ENCODE measurements around the gene CARHSP1.

Gene CARHSP1

GRCh38 chr16:8893426-8893825 lies 24.6 kb upstream of the CARHSP1 start:
- no peak overlapping the region for H3K4me3 ChIP-seq (ENCODE audit: low read depth, low read length)
- no peak for TF ChIP-seq CTCF (IDR thresholded peaks at IDR 0.05; ENCODE audit: control insufficient read depth, extremely low read depth, insufficient read depth)
- no peak for DNase-seq (ENCODE audit: low read depth)

GRCh38 chr16:8892101-8892575 lies 23.3 kb upstream of the CARHSP1 start:
- no peak for DNase-seq (ENCODE audit: low read depth)
- no peak for TF ChIP-seq CTCF (IDR thresholded peaks at IDR 0.05; ENCODE audit: control insufficient read depth, extremely low read depth, insufficient read depth)
- H3K4me3 ChIP-seq (ENCODE audit: low read depth, low read length): no peak overlapping the region

- DNase-seq (ENCODE audit: low read depth): no peak
- H3K4me3 ChIP-seq (ENCODE audit: low read depth, low read length): no peak overlapping the region
- no peak for TF ChIP-seq CTCF (IDR thresholded peaks at IDR 0.05; ENCODE audit: control insufficient read depth, extremely low read depth, insufficient read depth)
Observed at GRCh38 chr16:8890549-8890921, 21.7 kb upstream of the CARHSP1 start.

DNA sequence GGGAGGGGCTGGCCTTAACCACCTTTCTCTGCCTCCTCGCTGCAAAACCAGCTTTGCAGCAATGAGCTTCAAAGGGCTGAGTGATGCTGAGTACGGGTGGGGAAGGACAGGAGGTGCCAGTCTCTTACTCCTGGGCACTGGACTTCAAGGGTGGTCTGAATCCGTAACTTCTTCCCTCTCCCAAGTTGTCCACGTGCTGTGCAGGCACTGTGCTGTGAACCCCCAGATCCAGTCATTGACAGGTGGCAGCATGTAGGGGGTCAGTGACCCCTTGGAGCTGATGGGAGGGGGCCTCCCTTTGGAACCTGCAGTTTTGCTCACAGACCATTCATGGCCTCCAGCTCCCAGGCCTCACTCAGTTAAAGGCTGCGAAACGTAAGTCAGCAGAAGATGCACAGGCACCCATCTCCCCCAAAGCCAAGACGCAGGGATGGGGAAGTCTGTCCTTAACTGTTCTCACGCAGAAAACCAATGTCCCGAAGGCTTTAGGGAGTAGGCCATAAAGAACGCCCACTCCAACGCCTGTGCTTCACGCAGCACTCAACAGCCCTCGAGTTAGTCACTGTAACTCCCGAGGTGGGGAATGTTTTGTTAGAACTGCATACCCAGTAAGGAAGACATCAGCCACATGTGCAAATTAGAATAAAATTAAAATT lies 21.2 kb upstream of the CARHSP1 start:
- no peak overlapping the region for H3K4me3 ChIP-seq (ENCODE audit: low read depth, low read length)
- no peak for TF ChIP-seq CTCF (IDR thresholded peaks at IDR 0.05; ENCODE audit: control insufficient read depth, extremely low read depth, insufficient read depth)
- no peak for DNase-seq (ENCODE audit: low read depth)

DNA sequence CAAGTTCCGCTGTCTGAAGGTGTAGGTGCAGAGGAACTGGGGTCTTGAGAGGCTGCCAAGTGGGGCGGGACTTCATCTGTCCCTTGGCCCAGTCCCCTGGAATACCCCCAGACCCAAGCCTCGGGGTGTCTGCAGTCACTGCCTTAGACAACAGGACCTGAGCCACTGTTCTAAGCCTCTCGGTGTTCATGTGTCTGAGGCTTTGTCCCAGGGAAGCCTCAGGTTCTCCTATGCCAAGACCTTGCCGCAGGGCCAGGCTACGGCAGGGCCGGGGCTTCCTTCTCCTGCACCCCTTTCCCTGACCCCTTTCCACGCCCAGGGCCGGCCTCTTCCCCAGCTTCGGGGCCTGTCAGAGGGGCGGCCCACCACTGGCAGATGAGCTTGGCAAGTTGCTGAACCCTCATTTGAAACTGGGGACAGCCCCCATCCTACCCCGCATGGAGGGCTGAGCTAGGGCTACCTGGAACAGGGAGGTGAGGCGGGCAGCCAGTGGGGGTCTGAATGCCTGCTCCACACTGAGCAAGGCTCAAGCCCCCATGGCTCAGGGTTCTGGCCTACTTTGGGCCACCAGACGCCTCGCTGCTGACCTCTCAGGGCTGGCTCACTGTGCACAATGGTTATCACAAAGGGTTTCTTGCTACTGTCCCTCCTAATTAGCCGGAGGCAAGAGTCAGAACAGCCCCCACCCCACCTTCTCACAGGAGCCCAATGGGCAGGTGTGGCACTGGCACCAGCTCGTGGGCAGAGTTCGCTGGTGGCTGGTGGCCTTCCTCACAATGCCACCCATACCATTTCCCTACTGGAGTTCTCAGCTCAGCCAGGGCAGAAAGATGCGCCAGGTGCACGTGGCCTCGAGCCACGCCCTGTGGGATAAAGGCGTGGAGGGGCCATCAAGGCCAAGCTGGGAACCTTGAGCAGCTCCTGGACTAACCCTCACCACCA lies 20.4 kb upstream of the CARHSP1 start:
- DNase-seq (ENCODE audit: low read depth): no peak
- no peak overlapping the region for H3K4me3 ChIP-seq (ENCODE audit: low read depth, low read length)
- no peak for TF ChIP-seq CTCF (IDR thresholded peaks at IDR 0.05; ENCODE audit: control insufficient read depth, extremely low read depth, insufficient read depth)

DNA sequence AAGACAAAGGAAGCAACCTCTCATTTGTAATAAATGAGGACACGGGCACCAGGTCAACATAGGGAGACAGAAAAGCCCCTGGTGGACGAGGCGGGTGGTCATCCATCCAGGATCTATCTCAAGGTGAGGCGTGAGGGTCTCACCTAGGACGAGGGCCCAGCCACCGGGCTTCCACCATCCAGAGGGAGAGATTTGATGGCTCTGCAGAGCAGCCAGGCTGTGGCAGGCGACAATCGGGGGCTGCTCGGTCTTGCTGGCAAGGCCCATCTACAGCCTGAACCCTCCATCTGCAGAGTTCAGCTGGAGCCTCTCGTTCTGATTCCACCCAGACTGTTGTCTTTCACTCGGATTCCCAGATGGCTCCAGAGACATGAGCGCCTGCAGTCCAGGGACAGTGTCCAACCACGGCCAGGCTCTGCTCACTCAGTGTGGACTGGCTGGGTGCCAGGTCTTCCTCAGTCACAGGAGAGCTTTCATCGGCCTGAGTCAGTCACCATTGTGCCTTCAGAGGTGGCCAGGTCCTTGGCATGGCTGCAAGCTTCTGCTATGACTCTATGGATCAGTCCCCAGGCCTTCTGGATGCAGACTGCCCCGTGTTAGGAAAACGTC lies 19.2 kb upstream of the CARHSP1 start:
- TF ChIP-seq CTCF (IDR thresholded peaks at IDR 0.05; ENCODE audit: control insufficient read depth, extremely low read depth, insufficient read depth): no peak
- no peak for DNase-seq (ENCODE audit: low read depth)
- H3K4me3 ChIP-seq (ENCODE audit: low read depth, low read length): no peak overlapping the region
